SKM-1 (cell line): ENCODE results near the gene ITIH4.

Experiments
- DNase-seq: peaks from one replicate; lab custom pipeline; 2025; ENCODE audit not compliant: unreplicated experiment; lab: John Stamatoyannopoulos, UW

The ITIH4 gene

DNA sequence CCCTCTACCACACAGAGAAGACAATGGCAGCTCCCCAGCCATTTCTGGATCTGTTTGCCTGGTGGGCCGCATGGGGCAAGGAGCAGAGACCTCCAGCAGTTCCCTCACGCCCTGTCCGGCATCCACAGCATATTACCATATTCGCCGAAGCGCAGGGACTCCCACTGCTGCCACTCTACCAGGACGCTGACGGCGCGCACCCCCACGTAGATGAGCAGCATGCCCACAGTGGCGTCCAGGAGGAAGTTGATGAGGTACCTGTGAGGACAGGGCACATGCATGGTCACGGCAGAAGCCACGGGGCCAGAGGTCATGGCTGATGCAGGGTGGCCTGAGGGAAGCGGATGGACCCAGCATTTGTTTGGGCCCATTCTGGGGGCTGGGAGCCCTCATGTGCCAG, 19.2 kb upstream of the ITIH4 start:
- no peak for DNase-seq

DNA sequence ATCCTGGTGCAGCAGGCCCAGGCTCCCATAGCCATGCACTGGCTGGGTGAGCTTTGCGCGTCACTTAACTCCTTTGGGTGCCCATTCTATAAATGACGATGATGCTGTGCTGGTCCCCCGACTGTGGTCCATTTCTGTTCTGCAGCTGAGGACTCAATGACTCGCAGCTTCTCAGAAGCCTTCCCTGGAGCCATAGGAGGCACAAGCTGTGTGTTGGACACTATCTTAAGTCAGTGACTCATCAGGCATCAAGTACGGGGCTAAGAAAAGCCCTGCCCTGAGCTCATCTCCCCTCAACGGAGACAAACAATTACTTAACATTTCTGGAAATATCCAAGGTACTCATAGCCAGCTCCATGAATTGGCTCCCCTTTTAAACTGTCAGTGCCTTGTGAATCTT, 18.1 kb upstream of the ITIH4 start:
- DNase-seq, result no peak

GRCh38 chr3:52847726-52848125, 17.3 kb upstream of the ITIH4 start:
- DNase-seq, result no peak

GRCh38 chr3:52847241-52847640, 16.8 kb upstream of the ITIH4 start:
- no peak for DNase-seq

DNA sequence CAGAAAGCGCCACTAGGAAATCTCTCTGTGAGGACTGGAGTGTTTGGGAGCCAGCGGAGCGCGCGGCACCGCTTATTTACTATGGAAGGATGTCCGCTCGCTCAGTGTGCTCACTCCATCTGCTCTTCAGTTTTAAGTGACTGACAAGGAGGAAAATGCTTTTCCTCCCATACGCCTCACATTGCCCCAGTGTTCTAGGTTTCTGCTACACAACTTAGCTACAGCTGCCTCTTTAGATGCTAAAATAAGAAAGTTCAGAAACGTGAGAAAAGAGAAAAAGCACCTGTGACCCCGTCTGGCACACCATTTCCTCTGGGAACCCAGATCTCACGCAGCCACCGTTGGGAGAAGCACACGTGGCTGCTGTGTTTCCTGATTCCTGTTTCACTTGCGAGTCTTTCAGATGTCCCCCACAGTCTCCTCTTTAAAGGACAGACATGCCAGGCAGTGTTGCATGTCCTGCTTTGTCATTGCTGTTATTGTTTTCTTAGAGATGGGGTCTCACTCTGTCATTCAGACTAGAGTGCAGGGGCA, 16.0 kb upstream of the ITIH4 start:
- DNase-seq, result no peak

- DNase-seq, result no peak
Measured at GRCh38 chr3:52845691-52846431, 15.4 kb upstream of the ITIH4 start.

DNA sequence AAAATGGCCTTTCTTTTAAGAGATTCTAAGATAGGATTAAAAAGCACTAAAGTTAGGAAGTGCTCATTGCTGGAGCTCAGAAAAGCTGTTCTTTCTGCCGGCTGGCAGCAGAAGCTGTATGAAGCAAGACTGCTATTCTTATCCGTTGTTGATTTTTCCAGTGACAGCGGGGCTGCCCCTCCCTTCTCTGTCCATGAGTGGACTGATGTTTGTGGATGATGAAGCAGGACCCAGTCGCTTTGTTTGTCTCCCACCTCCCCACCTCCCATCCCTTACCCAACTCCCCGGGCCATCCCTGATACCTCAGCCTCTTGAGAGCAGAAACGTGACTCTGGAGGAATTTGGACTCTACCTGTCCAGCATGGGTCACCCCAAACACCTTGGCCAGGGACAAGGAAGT, 14.7 kb upstream of the ITIH4 start:
- no peak for DNase-seq

DNA sequence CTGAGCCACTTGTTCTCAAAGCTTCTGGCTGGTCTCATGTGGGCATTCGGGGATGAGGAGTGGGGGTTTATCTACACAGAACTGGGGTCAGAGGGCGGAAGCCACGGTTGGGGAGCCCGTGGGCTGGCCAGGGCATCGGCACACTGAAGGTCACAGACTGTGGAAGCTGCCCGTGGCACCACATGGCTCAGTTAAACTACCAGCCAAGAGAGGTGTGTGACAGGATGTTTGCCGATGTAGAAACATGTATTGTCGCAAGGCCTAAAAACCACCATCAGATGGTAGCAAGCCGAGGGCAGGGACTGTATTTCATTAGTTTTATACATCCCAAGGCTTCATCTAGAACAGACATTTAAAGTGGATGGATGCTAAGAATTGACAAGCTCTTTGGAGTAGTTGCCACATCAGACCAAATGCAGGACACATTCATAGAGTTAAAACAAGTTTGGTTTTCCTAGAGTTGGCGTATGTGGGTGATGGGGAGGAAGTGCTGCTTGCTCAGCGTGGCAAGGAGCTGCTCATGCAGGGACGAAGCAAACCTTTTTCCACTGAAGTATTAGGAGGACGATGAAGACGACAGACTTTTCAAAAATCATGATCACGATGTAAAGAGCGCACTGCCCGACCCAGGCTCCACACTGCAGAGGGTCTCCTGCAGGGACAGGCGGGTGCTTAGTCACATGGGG, 14.0 kb upstream of the ITIH4 start:
- DNase-seq, result no peak

- DNase-seq, result no peak
Measured at GRCh38 chr3:52843881-52844280, 13.4 kb upstream of the ITIH4 start.

- no peak for DNase-seq
Measured at GRCh38 chr3:52843108-52843865, 12.8 kb upstream of the ITIH4 start.

- no peak for DNase-seq
Measured at GRCh38 chr3:52842424-52842823, 12.0 kb upstream of the ITIH4 start.

- no peak for DNase-seq
Measured at GRCh38 chr3:52841981-52842340, 11.5 kb upstream of the ITIH4 start.

- DNase-seq, result no peak
Measured at GRCh38 chr3:52841211-52841980, 10.9 kb upstream of the ITIH4 start.

DNA sequence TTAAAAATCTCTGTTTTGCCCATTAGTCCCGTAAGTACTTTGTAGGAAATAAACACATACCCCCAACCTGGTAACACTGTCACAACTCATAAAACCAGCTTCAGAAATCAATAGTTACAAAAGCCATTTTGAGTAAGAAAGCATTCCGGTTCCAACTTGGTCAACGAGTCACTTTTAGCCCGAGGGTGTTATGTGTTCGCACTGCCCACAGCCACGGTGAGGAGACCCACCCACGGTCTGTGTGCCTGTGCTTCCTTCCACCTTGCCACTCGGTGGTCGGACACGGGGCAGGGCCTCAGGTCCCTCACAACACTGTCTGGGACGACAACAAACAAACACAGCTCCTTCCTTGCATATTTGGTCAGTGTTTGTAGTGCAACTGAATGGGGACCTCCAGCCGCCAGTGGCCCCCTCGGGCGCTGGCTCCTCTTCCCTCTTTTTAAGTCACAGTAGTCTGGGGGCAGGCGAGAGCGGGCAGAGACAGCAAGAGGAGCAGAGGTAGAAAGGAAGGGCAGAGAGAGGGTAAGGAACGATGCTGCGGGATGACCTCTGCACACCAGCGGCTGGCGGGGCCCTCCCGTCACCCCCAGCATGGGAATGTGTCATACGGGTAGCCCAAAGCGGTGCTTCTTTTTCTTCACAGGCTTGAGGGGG, 9.5 kb upstream of the ITIH4 start:
- no peak for DNase-seq

- DNase-seq, result no peak
Measured at GRCh38 chr3:52839268-52839575, 8.8 kb upstream of the ITIH4 start.

DNA sequence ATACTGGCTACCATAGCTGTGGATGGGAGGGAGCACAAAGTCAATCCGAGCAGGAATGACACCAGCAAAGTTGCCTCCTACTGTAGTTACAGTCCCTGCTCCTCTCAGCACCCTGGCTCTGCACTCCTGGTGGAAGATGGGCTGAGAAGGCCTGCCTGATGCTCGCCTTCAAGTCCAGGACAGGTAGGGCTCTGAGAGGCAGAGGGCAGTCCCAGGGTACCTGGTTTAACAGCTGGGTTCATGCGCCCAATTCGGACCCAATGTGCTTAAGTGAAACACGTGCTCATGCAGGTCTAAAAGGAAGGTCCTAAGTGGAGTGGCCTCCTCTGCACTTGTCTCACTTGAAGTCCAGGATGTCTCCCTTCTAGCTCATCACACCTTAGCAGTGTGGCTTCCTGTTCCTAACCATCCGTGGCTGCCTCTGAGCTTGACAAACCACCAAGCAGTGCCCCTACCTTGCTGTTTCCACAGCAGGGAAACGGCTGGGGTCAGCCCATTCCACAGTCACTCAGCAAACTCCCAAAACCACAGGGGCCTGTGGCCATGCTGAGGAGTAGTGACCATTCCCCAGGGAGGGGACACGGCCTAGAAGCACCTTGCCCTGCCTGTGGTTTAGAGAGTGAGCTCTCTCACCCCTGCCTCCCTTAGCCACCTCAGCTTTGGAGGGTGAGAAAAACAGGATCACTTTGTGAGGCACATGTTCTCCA, 8.2 kb upstream of the ITIH4 start:
- no peak for DNase-seq

DNA sequence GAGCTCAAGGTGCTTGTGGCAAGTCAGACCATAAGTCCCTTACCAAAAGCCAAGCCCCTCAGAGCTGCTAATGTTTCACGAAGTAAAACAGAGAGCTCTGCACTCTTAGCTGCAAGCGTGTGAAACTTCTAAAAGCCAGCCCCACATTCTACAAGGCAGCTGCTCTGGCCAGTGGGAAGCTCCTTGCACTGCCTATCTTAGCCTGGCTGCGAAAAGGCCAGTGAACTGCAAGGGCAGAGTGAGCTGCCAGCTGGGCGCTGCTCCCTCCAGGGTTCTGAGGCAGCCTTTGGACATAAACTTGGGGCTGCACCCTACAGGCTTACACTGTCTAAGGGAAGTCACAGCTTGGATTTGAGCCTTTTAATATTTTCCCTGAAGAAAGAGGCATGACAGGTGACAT, 6.5 kb upstream of the ITIH4 start:
- DNase-seq, result no peak

DNA sequence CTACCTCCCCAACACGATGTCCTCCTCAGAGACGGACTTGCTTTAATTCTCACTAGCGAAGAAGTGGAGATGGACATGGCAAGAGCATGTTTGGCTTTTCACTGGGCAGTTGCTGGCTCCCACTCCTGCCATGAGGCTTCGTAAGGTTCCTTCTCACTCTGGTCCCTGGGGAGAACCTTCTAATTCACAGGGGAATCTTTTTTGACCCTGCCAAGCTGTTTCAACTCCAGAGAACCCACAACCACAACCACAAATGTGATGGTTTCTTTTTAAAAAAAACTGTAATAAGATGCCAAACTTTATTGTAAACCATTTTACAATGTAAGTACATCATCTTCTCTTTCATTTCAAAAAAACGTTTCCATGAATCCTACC, 6.0 kb upstream of the ITIH4 start:
- DNase-seq, result no peak

GRCh38 chr3:52835766-52836470, 5.4 kb upstream of the ITIH4 start:
- no peak for DNase-seq
